Colonic mucosa (tissue), 4 donors: ENCODE measurements around the gene TRPM3. TPM values are rescaled to one million over a fixed set of nuclear protein-coding genes. Genes with fewer than 3 reads are reported as not detected.

ENCODE experiments used
- DNase-seq: peaks from one replicate; pipeline ENCODE4 v3.0.0-alpha.2; 2020
- H3K27ac ChIP-seq: fragments of 200-600 bp; one replicate; pipeline ENCODE4 v1.8.0; 2021
- H3K27me3 ChIP-seq: fragments of 200-600 bp; one replicate; pipeline ENCODE4 v1.8.0; 2021
- H3K36me3 ChIP-seq: fragments of 200-600 bp; one replicate; pipeline ENCODE4 v1.8.0; 2021
- H3K4me1 ChIP-seq: fragments of 200-600 bp; one replicate; pipeline ENCODE4 v1.8.0; 2021; ENCODE audit warnings: mild to moderate bottlenecking
- H3K4me3 ChIP-seq: fragments of 200-600 bp; one replicate; pipeline ENCODE4 v1.8.0; 2021
- H3K9ac ChIP-seq, 2 donors: one replicate each; pipeline ENCODE4 v1.7.0; 2013; ENCODE audit warnings: control low read depth in 2 of 2, low read depth in 2 of 2, low read length in 2 of 2
- H3K9me3 ChIP-seq: fragments of 200-600 bp; one replicate; pipeline ENCODE4 v1.8.0; 2021
- intact Hi-C: fragments of 100-400 bp; cut with DNase I; formaldehyde crosslinking; loops from one replicate; pipeline ENCODE4 v1.14.1; 2022
- total RNA-seq, 2 donors: library from RNA; stranded (reverse); fragmentation: NEBNext Ultra II Directional in 1 of 2; extraction: Animal tissue kit (Norgen Biotek cat#: 25700) in 1 of 2; gene quantifications; one replicate each; pipeline ENCODE4 v1.2.1, GENCODE V29; 2021
- TF ChIP-seq, protein P1 (sequence below): fragments of 200-600 bp; IDR thresholded peaks from one replicate; pipeline ENCODE4 v1.8.0; 2022; ENCODE audit warnings: antibody characterized with exemption, mild to moderate bottlenecking
- donor health status: healthy.
- donor health status: DM: no; HTN: no; CAD: no.
- donor health status: DM: no; HTN: no; CAD: no.

TRPM3 gene
- total RNA-seq, 2 donors from 2014 or later, result 0.32 to 0.35 TPM

DNA sequence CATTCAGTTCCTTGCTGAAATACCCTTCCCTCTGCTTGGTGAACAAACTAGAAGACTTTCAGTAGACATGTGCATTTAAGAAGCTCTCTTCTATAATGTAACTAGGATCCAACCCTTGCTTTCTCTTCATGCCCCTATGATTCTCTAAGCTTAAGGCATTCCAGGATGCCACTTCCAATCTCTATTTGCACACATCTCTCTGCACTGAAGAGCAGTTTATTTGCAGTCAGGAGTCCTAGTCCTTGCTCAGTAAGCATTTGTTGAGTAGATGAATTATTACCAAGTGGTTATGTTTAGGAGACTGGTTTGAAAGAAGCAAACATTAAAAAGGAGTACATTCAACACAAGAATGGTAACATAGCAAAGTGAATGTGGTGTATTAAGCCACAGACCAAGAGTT lies 432.7 kb downstream of the TRPM3 start:
- H3K4me1 ChIP-seq, result no peaks in the 10 kb centered on the region
- H3K9me3 ChIP-seq, result no peaks in the 10 kb centered on the region
- H3K9ac ChIP-seq, result no peak overlapping the region
- no peak for DNase-seq
- no peaks in the 10 kb centered on the region for H3K27me3 ChIP-seq
- H3K36me3 ChIP-seq, result no peaks in the 10 kb centered on the region
- intact Hi-C loops, result no loop called here
- TF ChIP-seq, protein P1, sequence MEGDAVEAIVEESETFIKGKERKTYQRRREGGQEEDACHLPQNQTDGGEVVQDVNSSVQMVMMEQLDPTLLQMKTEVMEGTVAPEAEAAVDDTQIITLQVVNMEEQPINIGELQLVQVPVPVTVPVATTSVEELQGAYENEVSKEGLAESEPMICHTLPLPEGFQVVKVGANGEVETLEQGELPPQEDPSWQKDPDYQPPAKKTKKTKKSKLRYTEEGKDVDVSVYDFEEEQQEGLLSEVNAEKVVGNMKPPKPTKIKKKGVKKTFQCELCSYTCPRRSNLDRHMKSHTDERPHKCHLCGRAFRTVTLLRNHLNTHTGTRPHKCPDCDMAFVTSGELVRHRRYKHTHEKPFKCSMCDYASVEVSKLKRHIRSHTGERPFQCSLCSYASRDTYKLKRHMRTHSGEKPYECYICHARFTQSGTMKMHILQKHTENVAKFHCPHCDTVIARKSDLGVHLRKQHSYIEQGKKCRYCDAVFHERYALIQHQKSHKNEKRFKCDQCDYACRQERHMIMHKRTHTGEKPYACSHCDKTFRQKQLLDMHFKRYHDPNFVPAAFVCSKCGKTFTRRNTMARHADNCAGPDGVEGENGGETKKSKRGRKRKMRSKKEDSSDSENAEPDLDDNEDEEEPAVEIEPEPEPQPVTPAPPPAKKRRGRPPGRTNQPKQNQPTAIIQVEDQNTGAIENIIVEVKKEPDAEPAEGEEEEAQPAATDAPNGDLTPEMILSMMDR, result no peak
- H3K27ac ChIP-seq, result no peak overlapping the region
- no peak overlapping the region for H3K4me3 ChIP-seq

DNA sequence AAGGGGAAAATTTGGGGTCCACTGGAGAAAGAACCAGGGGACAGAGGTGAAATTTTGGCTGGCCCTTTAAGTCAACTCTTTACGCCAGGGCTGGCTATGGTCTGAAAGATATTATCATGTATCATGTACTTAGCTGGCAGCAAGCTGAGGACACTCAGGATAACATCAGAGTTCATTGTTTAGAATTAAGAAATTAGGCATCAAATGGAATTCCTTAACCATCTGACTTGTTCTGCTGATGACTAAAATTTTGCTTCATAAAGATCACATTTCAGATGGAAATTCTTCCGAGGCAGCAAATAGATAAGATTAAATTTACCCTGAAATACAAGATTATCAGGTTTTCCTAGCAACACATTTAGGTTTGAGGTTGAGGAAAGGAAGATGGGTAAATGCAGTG lies 437.6 kb downstream of the TRPM3 start:
- Histone ChIP-seq H3K9me3 (no peaks in the 10 kb centered on the region), H3K27ac (no peak overlapping the region), H3K9ac (no peak overlapping the region), H3K27me3 (no peaks in the 10 kb centered on the region), H3K36me3 (no peaks in the 10 kb centered on the region), H3K4me1 (no peaks in the 10 kb centered on the region), H3K4me3 (no peak overlapping the region)
- TF ChIP-seq, protein P1, result no peak
- DNase-seq, result no peak
- intact Hi-C loops, result no loop called here

DNA sequence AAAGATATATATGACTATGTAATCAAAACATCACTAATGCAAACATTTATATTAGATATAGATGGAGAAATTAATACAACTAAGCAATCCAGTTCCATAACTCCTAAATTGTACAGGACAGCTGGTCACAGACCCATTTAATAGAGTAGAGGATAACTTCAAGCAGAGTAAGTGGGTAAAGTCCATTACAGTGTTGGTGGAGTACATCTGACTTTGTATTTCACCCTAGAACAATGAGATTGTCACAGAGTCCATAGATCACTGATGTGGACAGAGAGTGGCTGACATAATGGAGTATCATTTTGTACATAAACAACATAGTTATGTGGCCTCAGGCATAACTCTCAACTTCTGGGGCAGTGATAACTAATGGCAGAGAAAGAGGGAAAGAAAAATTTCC lies 439.1 kb downstream of the TRPM3 start:
- DNase-seq, result no peak
- H3K4me3 ChIP-seq, result no peak overlapping the region
- no peaks in the 10 kb centered on the region for H3K27me3 ChIP-seq
- no peak overlapping the region for H3K27ac ChIP-seq
- intact Hi-C loops, result no loop called here
- no peaks in the 10 kb centered on the region for H3K4me1 ChIP-seq
- no peak overlapping the region for H3K9ac ChIP-seq
- no peaks in the 10 kb centered on the region for H3K9me3 ChIP-seq
- TF ChIP-seq, protein P1, result no peak
- H3K36me3 ChIP-seq, result no peaks in the 10 kb centered on the region

- no peak overlapping the region for H3K27ac ChIP-seq
- intact Hi-C loops, result no loop called here
- H3K9me3 ChIP-seq, result no peaks in the 10 kb centered on the region
- H3K4me3 ChIP-seq, result no peak overlapping the region
- H3K9ac ChIP-seq, result no peak overlapping the region
- no peak for DNase-seq
- H3K4me1 ChIP-seq, result no peaks in the 10 kb centered on the region
- H3K27me3 ChIP-seq, result no peaks in the 10 kb centered on the region
- TF ChIP-seq, protein P1, result no peak
- H3K36me3 ChIP-seq, result no peaks in the 10 kb centered on the region
These were observed 441.6 kb downstream of the TRPM3 start for GRCh38 chr9:70679845-70680244.

DNA sequence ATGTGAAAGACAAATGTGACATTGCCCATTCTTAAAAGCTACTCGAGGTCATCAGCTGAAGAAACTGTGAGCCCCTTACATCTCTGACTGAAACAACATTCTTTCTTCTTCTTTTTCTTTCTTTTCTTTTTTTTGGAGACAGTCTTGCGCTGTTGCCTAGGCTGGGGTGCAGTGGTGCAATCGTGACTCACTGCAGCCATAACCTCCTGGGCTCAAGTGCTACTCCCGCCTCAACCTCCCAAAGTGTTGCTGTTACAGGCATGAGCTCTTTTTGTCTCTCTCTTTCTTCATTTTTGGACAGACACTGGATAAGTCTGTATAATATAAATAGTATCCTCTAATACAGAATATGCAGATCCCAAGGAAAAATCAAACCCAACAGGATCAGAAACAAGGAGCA lies 443.3 kb downstream of the TRPM3 start:
- Histone ChIP-seq H3K4me1 (no peaks in the 10 kb centered on the region), H3K27me3 (no peaks in the 10 kb centered on the region), H3K9ac (no peak overlapping the region), H3K4me3 (no peak overlapping the region), H3K36me3 (no peaks in the 10 kb centered on the region), H3K27ac (no peak overlapping the region), H3K9me3 (no peaks in the 10 kb centered on the region)
- no peak for DNase-seq
- intact Hi-C loops, result no loop called here
- TF ChIP-seq, protein P1, result no peak
